ENCODE data around the gene AMBP.

The AMBP gene

DNA sequence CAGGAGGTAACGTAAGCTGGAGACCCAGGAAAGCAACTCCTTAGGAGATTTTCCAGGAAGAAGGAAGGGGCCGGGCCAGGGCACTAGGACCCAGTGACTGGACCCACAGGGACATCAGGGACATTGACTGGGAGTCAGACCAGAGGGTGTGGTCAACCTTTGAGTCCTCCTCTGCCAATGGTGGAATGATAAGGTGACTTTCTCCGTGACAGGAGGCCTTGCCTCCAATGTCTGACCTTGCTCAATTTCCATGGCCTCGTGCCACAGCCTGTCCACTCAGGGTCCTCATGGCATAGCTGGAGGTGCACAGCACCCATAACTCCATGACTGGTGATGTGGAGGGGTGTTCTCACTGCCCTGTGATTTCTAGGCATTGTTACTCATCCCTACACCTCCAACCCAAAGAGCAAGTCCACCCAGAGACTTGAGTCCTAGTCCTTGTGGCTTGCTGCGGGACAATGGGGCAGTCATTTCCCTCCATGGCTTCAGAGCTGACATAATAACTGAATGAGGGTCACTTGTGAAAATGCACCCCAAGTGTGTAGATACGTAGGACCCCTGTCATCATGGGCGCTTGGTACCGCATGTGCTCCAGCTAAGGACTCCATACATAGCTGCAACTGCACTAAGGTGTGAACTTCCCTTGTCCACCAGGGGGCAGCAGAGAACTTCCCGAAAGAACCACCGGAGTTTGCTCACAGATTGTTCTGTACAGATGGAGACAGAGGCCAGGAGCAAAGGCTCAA lies 4.1 kb upstream of the AMBP start:
- TF ChIP-seq, protein P1, sequence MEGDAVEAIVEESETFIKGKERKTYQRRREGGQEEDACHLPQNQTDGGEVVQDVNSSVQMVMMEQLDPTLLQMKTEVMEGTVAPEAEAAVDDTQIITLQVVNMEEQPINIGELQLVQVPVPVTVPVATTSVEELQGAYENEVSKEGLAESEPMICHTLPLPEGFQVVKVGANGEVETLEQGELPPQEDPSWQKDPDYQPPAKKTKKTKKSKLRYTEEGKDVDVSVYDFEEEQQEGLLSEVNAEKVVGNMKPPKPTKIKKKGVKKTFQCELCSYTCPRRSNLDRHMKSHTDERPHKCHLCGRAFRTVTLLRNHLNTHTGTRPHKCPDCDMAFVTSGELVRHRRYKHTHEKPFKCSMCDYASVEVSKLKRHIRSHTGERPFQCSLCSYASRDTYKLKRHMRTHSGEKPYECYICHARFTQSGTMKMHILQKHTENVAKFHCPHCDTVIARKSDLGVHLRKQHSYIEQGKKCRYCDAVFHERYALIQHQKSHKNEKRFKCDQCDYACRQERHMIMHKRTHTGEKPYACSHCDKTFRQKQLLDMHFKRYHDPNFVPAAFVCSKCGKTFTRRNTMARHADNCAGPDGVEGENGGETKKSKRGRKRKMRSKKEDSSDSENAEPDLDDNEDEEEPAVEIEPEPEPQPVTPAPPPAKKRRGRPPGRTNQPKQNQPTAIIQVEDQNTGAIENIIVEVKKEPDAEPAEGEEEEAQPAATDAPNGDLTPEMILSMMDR (IDR thresholded peaks at IDR 0.05; ENCODE audit: insufficient read depth, missing control alignments), result peak; percentile 85
- no peak for FAIRE-seq
- peak; percentile 87 for DNase-seq (ENCODE audit: insufficient read length, low spot score)

DNA sequence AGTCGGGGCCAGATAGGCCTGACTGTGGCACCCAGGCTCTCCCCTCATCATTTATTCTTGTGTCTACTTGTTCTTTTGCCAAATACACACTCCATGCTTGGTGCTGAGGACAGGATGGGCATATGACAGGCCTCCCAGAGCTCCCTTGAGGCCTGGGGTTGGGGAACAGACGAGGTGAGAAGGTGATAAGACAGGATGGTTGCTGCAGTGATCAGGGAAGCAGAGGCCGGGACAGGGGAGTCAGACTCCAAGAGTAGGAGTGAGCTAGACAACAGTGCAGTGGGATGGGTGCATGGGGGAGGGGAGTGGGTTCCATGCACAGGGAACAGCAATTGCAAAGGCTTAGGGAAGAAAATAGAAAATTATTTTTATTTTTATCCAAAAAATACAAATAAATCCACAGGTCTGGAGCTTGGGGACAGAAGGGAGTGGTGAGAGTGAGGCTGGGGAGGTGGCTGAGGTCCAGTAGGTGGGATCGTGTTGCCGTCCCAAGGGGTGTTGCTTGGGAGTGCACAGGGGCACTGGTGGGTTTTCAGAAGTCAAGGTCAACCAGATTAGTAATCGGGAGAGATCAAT lies 3.4 kb upstream of the AMBP start:
- FAIRE-seq (no peak), DNase-seq (ENCODE audit: insufficient read length, low spot score) (no peak)
- TF ChIP-seq, protein P1 (IDR thresholded peaks at IDR 0.05; ENCODE audit: insufficient read depth, missing control alignments), result no peak

DNA sequence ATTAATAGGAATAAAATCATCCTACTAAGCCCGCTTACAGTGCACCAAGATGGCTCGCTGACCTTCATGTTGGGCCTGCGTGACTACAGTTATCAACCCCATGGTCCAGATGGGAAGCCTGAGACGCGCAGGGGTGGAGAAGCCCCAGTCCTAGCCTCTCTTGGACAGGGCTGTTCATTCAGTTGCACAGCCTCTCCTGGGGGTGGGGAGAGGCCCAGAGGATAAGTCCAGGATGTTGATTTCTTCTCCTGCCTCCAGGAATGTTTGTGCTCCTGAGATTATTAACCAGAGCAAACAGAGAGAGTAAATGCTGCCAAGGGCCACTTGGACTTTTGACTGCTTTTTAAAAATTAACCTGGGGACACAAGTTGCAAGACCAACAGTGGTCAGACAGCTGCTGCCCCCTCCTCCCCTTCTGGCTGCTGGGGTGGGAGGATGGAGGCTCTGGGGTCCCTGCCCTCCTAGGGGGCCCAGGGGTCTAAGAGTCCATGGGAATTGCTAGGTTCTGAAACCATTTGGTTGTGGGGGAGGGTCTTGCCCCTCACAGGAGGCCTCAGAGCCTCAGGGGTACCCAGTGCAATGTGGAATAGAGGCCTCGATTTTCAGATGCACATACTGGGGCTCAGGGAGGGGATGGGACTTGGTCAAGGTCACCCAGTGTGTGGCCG lies 2.8 kb upstream of the AMBP start:
- DNase-seq (ENCODE audit: insufficient read length, low spot score) (no peak), FAIRE-seq (no peak)
- TF ChIP-seq, protein P1 (IDR thresholded peaks at IDR 0.05; ENCODE audit: insufficient read depth, missing control alignments), result no peak

DNA sequence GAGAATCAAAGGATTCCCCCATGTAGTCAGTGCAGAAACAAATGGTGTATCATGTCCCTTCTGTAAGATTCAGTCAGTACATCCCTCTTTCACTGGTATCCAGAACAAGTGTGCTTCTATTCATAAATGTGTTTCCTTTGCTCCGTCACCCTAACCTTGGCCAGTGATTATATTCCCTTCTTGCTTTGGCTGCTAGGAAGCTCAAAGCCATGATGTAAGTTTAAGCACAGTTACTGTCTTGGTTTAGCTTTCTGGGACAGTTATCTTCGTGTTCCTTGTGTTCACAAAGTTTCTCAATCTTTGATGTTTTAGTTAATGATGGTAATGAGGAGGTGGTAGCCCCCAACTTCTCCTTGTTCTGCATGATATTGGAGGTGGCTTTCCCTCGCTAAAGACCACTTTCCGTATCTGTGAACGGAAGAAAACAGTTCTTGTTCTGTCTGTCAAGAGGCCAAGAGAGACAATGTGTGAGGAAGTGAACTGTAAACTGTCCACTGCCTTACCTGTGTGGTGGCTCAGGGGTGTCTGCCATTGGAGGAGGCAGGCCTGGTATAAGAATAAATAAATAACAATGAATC lies 2.2 kb upstream of the AMBP start:
- DNase-seq (ENCODE audit: insufficient read length, low spot score), result no peak
- TF ChIP-seq, protein P1 (IDR thresholded peaks at IDR 0.05; ENCODE audit: insufficient read depth, missing control alignments), result no peak
- FAIRE-seq, result no peak

DNA sequence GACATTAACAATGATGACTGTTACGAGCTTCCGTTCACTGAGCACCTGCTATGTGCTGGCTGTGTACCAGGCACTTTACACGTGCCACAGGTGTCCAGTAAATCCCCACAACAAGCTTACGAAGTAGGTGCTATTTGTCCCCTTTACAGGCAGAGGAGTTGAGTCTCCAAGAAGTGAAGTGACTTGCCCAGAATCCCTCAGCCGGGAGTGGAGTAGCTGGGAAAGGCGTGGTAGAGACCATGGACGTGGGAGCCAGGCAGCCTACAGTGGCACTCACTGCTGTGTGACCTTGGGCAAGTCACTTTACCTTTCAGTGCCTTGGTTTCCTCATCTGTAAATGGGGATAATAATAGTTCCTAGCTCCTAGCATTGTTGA lies 669 bp upstream of the AMBP start:
- DNase-seq (ENCODE audit: insufficient read length, low spot score) (no peak), FAIRE-seq (no peak)
- TF ChIP-seq, protein P1 (IDR thresholded peaks at IDR 0.05; ENCODE audit: insufficient read depth, missing control alignments), result no peak

DNA sequence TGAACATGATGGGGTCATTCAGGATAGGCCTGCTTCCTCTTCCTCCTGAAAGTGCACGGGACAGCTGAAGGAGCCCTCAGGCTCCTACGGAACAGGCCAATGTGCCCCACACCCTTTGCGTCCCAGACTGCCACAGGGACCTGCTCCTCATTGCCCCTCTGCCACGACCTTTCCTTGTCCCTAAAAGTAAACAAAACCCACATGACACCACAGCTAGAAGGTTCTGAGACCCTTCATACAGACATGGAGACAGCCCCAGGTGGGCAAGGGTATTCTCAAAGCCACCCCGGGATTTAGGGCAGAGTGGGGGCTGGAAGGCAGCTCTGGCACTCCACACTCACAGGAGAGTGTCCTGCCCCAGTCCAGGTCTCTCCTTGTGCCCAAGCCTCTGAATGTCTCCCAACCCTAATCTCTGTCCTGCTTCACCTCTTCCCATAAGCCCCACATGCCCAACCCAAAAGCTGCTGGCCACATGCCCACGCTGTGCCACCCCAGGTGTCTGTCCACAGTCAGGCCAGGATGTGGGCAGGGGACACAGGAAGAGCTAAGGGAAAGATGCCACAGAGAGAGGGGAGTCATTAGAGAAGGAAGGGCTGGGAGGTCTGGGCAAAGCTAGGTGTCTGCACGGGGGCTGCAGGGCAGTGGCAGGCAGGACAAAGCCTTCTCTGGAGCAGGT lies 800 bp downstream of the AMBP start:
- TF ChIP-seq, protein P1 (IDR thresholded peaks at IDR 0.05; ENCODE audit: insufficient read depth, missing control alignments), result no peak
- FAIRE-seq, result no peak
- DNase-seq (ENCODE audit: insufficient read length, low spot score), result no peak

All from D721Med (cell line).